ENCODE data around the gene CLHC1. TPM values are rescaled to one million over a fixed set of nuclear protein-coding genes. Genes with fewer than 3 reads are reported as not detected.

CLHC1 gene
- total and polyA plus RNA-seq, 2 of the 8 experiments (the other 6 are each of a cell fraction or from before 2014, with no cell fraction given) = 2.6 to 10.8 TPM

GRCh38 chr2:55152475-55153412, 79.3 kb downstream of the CLHC1 start (continued):
- TF ChIP-seq BRCA1 (IDR thresholded peaks at IDR 0.05; ENCODE audit: low read depth, low read length) = no peak
- no peak for TF ChIP-seq CTCF (IDR thresholded peaks at IDR 0.05; ENCODE audit: control extremely low read depth in 1 of 3, insufficient read depth in 1 of 3, low read depth in 1 of 3, low read length in 3 of 3)
- TF ChIP-seq CHD1 (IDR thresholded peaks at IDR 0.05; ENCODE audit: low read depth, low read length) = no peak
- TF ChIP-seq E2F6 (IDR thresholded peaks at IDR 0.05) = no peak
